ENCODE measurements around the gene XRN1.

DNA sequence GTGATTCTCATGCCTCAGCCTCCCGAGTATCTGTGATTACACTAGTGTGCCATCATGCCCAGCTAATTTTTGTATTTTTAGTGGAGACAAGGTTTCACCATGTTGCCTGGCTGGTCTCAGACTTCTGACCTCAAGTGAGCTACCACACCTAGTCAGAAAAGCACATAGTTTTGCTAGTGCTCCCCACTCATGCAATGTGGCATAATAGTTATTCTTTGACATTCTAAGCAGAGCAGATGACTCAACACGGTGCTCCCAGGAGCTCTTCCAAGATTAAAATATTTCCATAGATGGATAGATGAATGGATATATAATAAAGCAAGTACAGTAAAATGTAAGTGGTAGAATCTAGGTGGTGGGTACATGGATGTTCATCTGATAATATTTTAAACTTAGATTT, 169.4 kb downstream of the XRN1 start:
- TF ChIP-seq TAF1 (IDR thresholded peaks at IDR 0.05; ENCODE audit: low read depth) (no peak), TEAD4 (IDR thresholded peaks at IDR 0.05) (no peak), REST (IDR thresholded peaks at IDR 0.05; ENCODE audit: low read depth) (no peak), RAD21 (IDR thresholded peaks at IDR 0.05; ENCODE audit: low read depth) (no peak), ZBTB7A (IDR thresholded peaks at IDR 0.05; ENCODE audit: low read depth) (no peak), EGR1 (IDR thresholded peaks at IDR 0.05) (no peak)
- TF ChIP-seq, protein P1, sequence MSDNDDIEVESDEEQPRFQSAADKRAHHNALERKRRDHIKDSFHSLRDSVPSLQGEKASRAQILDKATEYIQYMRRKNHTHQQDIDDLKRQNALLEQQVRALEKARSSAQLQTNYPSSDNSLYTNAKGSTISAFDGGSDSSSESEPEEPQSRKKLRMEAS (IDR thresholded peaks at IDR 0.05): no peak

Measured in Ishikawa (cell line).